D341Med (cell line): ENCODE data around the gene TNS3.

Experiments
- DNase-seq: peaks from one replicate; pipeline ENCODE4 v3.0.0; 2012; ENCODE audit warnings: low spot score

TNS3 gene

GRCh38 chr7:47521816-47522561 is 59.9 kb downstream of the TNS3 start:
- DNase-seq = no peak

- no peak for DNase-seq
Measured at GRCh38 chr7:47521011-47521795, 60.7 kb downstream of the TNS3 start.

GRCh38 chr7:47520406-47520805 is 61.5 kb downstream of the TNS3 start:
- no peak for DNase-seq

GRCh38 chr7:47518827-47519226 is 63.1 kb downstream of the TNS3 start:
- DNase-seq = no peak

DNA sequence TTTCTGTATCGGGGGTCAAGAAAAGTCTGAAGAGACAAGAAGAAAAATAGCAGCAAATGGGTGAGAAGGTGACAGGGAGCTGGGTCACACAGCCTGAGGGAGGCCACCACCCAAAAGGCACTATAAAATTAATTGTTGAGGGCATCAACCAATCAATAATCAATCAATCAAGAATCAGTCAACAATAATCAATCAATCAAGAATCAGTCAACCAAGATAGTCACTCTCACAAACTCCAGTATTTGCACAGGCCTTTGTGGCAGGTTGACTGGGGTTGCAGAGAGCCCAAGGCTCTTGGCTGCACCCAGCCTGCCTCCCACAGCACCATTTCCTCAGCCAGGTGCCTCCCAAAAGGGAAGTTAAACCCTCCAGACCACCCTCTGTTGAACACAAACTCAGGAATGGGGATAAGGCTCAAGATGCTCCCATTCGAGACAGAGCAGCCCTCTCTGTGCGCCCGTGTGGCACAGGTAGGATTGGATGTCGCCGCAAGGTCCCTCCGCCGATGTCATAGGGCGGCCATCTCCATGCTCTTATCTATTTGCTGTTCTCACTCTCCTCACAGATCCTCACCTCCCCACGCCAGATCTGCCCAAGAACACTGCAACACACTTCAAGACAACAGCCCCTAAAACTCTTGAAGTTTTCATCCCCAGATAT is 64.0 kb downstream of the TNS3 start:
- no peak for DNase-seq

GRCh38 chr7:47516985-47517600 is 64.8 kb downstream of the TNS3 start:
- no peak for DNase-seq

DNA sequence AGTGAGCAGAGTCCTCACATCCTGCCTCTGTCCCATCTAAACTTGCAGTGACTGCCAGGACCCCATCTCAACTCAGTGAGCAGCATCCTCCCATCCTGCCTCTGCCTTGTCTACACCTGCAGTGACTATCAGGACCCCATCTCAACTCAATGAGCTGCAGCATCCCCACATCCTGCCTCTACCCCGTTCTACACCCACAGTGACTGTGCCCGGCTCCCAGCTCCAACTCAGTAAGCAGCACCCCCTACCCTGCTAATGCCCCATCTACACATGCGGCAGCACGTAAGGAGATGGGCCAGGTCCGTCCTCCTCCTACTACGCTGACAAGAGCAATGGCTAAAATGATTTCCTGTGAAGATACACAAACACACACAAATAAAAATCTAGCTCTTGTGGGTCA is 65.5 kb downstream of the TNS3 start:
- no peak for DNase-seq

DNA sequence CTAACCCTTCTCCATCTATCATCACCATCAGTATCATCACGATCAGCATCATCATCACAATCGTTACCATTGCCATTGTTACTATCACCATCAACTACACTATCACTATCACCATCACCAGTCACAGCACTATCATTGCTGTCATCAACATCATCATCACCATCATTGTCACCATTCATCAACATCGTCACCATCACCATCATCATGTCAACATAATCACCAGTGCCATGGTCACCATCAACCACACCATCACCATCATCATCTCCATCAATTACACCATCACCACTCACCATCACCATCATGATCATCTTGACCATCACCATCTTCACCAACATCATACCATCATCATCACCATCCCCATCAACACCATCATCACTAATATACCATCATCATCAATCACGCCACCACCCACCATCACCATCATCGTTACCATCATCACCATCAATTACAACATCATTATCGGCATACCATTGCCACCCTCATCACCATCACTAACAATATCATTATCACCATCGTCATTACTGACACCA is 66.5 kb downstream of the TNS3 start:
- no peak for DNase-seq

DNA sequence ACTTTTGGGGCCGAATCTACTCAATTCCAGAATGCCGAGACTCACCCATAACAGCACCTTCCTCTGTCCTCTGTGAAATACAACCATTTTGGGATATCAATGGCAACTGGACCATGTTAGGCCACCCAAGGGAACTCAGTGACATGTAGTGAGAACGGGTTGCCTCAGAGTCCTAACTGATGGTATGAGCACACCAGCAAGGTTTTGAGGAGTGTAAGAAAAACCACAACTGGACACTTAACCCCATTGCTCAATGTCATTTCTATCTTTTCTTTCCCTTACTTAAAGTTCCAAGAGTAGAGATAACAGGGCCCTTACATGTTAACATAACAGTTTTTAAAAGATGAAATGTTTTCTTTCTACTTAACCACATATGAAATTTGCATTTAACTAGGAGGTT is 67.1 kb downstream of the TNS3 start:
- no peak for DNase-seq

GRCh38 chr7:47514367-47514766 is 67.5 kb downstream of the TNS3 start:
- no peak for DNase-seq

- no peak for DNase-seq
Measured at GRCh38 chr7:47513741-47514241, 68.1 kb downstream of the TNS3 start.

GRCh38 chr7:47512481-47513176 is 69.3 kb downstream of the TNS3 start:
- DNase-seq = no peak

DNA sequence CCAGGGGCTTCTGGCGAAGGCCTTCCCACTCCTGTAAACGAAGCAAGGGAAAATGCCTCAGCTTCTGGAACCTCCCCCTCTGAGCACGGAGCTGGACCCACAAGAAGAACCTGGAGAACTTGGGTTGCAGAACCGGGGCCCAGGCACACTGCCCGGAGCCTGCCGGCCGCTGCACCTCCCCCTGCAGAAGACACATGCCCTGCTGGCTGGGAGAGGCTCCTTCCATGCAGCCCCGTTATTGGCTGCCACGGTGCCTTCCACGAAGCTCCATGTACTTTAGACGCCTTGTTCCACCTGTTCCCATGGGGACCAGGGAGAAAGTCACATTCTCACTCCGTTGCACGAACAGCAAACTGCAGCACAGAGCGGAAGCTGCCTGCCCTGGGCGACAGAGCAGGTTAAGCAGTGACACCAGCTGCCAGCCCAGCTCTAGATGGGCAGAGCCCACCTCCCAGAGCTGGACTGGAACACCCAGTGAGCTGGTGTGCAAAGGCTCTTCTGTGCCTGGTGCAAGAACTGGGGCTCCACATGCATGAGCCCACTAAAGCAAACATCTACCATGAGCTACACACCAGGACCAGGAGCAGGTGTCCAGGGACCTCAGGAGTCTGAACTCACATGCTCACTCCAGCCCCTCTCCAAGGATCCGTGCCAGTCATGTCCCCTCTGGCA is 70.1 kb downstream of the TNS3 start:
- DNase-seq = no peak

DNA sequence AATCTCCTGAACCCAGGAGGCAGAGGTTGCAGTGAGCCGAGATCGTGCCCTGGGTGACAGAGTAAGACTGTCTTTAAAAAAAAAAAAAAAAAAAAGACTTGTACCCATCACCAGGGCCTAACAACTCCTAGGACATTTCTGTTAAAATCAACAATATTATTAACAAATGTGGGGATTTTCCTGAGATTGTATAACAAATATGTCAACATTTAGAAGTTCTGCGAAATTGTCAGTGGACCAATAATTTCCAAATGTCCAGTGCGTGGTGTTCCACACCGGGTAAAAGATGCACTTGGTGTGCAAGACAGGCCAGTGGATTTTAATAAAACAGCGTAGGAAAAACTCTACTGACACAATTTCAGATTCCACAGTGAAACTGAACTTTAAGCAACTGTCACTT is 71.1 kb downstream of the TNS3 start:
- no peak for DNase-seq

GRCh38 chr7:47510192-47510591 is 71.7 kb downstream of the TNS3 start:
- DNase-seq = no peak

- DNase-seq = no peak
Measured at GRCh38 chr7:47509571-47509970, 72.3 kb downstream of the TNS3 start.

DNA sequence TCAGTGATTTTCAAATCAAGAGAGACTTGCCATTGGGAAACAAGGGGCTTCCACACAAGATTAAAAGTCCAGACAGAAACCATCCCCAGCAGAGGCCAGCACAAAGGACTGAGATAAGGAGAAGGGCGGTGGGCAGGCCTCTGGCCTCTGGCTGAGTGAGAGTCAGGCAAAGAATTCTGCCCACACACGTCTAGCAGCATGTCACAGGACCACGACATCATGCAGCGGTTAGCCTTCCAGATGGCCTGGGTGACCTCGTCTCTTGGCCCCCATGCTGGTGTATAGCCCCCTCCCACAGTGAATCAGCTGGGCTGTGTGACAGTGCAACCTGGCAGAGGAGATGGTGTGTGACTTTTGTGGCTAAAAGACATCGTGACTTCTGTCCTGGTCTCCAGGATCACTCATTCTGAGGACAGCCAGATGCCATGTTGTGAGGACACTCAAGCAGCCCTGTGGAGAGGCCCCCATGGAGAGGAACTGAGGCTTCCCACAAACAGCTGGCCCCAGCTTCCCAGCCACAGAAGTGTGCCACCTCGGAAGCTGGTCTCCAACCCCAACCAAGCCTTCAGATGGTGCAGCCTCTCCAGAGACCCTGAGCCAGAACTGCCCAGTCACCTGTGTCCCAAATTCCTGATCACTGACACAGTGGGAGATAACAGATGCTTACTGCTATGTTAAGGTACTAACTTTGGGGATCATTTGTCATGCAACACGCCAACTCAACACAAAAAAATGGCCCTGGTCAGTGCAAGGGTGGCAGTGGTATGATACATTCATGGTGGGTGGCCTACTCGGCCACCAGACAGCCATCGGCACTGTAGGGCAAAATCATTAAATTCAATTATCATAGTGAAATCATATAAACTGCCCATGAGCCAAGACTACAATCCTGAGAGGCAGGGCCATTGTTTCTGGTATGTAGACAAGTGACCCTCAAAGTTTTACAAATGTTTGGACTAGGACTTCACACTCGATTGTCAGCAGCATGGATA is 73.2 kb downstream of the TNS3 start:
- DNase-seq = no peak

- no peak for DNase-seq
Measured at GRCh38 chr7:47507522-47507921, 74.4 kb downstream of the TNS3 start.
